ACHN (cell line): ENCODE results near the gene MAP3K21.

ENCODE experiments used
- DNase-seq: peaks from one replicate; pipeline ENCODE4 v3.0.0-alpha.2; 2015
- in situ Hi-C: cut with HindIII; loops from 2 replicates; pipeline ENCODE4 v1.10.0; 2017; ENCODE audit warnings: low sequenced_read_pairs, low pct_ligation_motif_present, low pct_unique_long_range_greater_than_20kb

The MAP3K21 gene

GRCh38 chr1:233373226-233373625 is 45.7 kb downstream of the MAP3K21 start:
- in situ Hi-C loops: no loop called here

GRCh38 chr1:233375653-233376052 is 48.1 kb downstream of the MAP3K21 start:
- in situ Hi-C loops: no loop called here
- DNase-seq: no peak

More at GRCh38 chr1:233373226-233373625, 45.7 kb downstream of the MAP3K21 start:
- DNase-seq: no peak

- DNase-seq: no peak
- in situ Hi-C loops: no loop called here
Measured at GRCh38 chr1:233376382-233377110, 49.0 kb downstream of the MAP3K21 start.

GRCh38 chr1:233379869-233380438 is 52.4 kb downstream of the MAP3K21 start:
- in situ Hi-C loops: no loop called here
- no peak for DNase-seq

GRCh38 chr1:233381806-233382205 is 54.3 kb downstream of the MAP3K21 start:
- in situ Hi-C loops: no loop called here
- no peak for DNase-seq

- no peak for DNase-seq
- in situ Hi-C loops: no loop called here
Measured at GRCh38 chr1:233383984-233384383, 56.5 kb downstream of the MAP3K21 start.

GRCh38 chr1:233386336-233386735 is 58.8 kb downstream of the MAP3K21 start:
- DNase-seq: no peak
- in situ Hi-C loops: no loop called here

GRCh38 chr1:233387585-233387984 is 60.1 kb downstream of the MAP3K21 start:
- in situ Hi-C loops: no loop called here
- DNase-seq: no peak

GRCh38 chr1:233389169-233389568 is 61.6 kb downstream of the MAP3K21 start:
- in situ Hi-C loops: no loop called here
- DNase-seq: no peak

GRCh38 chr1:233389893-233390292 is 62.4 kb downstream of the MAP3K21 start:
- DNase-seq: no peak
- in situ Hi-C loops: no loop called here

- no peak for DNase-seq
- in situ Hi-C loops: no loop called here
Measured at GRCh38 chr1:233390842-233391737, 63.6 kb downstream of the MAP3K21 start.

- no peak for DNase-seq
- in situ Hi-C loops: no loop called here
Measured at GRCh38 chr1:233393084-233393840, 65.7 kb downstream of the MAP3K21 start.

GRCh38 chr1:233393926-233394680 is 66.6 kb downstream of the MAP3K21 start:
- DNase-seq: no peak
- in situ Hi-C loops: no loop called here

- DNase-seq: peak; percentile 72
- in situ Hi-C loops: no loop called here
Measured at GRCh38 chr1:233394860-233395717, 67.6 kb downstream of the MAP3K21 start.

- DNase-seq: no peak
- in situ Hi-C loops: no loop called here
Measured at GRCh38 chr1:233395863-233396646, 68.5 kb downstream of the MAP3K21 start.

GRCh38 chr1:233406339-233406960 is 78.9 kb downstream of the MAP3K21 start:
- no peak for DNase-seq
- in situ Hi-C loops: no loop called here
